AML-193 (cell line): ENCODE data around the gene SWAP70.

ENCODE experiments used
- DNase-seq, 2 experiments: peaks; one replicate each; lab custom pipeline; 2025; lab: John Stamatoyannopoulos, UW

SWAP70 gene

DNA sequence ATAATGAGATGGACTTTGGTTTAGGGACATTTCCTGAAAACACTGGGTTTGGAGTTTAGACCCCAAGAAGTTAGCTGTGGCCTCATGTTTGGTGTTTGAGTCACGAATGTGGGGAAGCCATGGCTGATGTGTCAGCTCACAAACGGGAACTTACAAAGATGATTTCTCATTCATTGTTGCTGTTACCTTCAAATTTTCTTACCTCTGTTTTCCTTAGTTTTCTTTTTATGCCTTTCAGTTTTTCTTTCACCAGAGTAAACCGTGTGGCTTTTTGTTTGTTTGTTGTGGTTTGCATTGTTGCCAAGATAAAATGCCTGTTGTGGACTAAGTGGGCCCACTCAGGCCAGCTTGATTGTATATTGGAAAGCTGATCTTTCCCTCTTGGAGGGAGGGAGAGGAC lies 89.1 kb downstream of the SWAP70 start:
- peak; percentile 29 to 51 for DNase-seq

DNA sequence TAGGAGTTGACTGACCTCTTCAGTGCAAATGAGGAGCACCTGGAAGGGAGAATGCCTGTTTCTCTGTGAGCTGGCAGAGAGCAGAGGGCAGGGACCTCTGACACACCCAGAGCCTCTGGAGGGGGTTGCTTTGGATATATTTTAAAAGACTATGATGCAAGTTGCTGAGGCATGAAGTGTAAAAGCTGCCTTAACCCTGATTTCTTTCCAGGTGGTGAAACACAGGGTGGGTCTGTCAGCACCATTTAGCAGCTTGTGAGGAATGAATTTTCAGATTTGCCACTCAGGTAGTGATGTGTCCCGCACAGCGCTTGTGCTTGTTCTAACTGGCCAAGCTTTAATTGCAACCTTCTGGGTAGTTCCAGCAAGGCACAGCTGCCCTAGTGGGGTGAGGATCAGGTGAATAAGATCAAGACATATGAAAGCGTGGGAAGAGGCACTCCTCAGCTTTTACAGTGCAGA lies 90.2 kb downstream of the SWAP70 start:
- no peak for DNase-seq

DNA sequence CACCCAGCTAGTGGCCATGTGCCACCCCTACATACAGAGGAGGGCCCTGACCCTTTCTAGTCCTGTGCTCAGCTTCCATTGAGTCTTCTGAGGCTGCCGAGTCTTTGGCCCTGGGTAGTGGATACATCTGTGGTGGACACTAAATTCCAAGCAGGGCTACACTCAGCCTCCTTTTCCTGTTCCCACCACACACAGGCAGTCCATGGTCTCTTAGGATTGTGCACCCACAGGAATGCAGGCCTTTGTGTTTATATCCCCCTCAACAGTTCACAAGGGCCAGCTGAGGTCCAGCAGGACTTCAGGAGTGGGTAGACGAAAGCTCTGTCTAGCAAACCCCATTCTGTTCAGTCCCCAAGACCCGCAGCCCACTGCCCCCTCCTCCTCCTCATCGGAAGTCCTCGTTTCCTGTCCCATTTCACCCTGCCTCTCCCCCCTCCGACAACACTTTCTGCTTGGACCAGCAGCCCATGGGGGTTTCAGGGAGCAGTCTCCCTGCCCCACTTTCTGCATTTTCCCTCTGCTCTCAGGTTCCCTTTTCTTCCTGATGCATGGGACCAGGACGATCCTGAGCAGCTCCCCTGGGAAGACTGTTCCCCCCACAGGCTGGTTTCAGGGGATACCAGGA lies 91.8 kb downstream of the SWAP70 start:
- no peak for DNase-seq

DNA sequence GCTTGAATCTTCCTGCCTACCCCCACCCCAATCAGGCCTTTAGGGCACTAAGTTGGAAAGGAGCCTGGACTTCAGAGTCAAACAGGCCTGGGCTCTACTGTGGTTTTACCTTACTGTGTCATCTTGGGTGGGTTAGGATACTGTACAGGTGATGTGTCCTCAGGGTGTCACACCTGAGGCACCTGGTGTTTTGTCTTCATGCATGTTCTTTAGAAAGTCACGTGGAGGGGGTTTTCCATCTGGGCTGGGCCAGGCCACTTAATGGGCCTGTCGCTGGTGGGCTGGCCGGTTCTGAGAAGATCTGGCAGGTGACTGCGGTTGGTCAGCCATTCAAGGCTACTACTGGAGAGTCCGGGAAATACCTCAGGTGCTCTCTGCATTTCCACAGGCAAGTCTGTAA lies 92.6 kb downstream of the SWAP70 start:
- no peak for DNase-seq

DNA sequence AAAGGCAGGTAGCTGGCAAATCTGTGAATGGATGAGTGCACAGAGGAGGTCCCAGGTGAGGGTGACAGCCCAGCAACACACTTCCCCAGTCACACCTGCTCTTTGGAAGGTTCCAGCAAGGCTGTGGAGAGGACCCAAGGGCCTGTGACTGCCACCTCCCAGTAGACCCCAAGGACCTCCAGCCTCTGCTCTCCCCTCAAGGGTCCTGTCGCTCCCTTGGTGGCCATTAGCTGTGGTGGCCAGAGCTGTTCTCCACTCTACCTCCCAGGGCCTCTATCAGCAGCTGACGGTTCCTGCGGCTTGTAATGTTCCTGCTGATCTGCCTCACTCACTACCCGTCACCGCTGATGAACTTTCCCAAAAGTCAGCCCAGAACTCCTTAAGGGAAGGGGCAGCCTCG lies 93.0 kb downstream of the SWAP70 start:
- no peak for DNase-seq

DNA sequence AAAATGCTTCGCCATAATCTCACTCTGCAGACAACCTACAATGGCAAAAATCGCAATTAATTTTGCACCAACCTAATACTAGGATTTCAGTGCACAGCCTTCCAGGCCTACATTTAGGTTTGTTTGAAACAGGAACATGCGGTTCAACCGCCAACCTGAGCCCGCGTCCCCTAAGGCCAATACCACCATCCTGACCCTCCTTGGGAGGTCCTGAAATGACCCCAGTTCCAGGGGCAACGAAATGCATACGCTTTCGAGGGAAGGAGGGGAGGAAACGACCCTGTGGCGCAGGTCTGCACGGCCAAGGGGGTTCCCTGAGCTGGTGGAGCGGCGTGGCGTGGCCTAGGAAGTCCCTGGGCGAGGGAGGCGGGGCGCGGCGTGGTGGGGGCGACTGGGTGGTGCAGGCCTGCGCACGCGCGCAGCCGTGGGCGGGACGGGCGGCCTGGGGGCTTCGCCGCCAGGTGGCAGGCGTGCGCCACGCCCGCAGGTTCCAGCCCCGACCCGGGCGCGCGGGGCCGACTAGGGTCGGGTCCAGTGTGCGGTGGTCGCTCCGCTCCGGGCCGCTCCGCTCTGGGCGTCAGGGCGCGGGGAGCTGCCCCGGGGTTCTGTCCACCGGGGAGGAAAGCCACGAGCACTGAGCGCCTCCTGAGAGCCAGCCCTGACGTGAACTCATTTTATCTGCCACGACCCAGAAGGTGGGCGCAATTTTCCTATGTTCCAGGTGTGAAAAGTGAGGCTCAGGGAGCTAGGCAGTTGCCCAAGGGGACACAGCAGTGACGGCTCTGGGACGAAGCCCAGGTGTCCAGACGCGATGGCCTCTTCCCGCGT lies 94.1 kb downstream of the SWAP70 start:
- peak; percentile 76 to 91 for DNase-seq

DNA sequence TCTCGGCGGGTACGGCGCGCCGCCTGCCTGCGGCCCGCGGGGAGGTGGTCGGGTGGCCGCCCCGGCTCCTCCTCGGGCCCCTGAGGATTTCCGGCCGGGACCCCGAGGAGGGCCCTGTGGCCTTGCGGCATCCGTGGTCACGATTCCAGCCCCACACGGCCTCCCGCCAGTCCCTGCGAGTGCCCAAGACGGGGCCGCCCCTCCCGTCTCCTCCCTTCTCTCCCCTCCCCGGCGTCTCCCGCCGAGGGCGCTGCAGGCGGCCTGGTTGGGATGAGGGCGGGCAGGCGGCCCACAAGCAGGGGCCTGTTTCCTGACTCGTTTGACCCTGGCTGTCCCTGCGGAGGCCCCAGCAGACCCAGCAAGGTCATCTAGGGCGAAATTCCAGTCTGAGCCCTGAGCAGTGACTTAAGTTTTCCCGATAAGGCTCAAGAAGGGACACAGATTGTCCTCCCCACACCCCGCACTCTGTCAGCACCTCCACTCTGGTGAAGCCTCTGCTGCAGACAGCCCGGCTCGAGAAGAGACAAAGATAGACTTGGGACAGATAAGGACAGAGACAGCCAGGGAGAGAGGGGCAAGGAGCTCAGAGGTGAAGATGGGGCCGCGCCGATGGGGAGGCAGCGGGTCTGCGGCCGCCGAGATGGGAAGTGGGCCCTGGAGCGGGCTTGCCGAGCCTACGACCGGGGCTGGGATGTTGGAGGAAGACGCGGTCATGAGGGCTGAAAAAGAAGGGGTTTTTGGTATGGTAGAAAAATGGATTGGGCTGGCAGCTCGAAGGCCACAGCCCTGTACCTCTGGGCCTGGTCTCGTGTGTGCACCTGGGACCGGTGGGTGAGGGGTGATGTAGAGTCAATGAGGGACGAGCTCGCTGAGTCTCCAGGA lies 95.0 kb downstream of the SWAP70 start:
- peak; percentile 36 to 39 for DNase-seq

DNA sequence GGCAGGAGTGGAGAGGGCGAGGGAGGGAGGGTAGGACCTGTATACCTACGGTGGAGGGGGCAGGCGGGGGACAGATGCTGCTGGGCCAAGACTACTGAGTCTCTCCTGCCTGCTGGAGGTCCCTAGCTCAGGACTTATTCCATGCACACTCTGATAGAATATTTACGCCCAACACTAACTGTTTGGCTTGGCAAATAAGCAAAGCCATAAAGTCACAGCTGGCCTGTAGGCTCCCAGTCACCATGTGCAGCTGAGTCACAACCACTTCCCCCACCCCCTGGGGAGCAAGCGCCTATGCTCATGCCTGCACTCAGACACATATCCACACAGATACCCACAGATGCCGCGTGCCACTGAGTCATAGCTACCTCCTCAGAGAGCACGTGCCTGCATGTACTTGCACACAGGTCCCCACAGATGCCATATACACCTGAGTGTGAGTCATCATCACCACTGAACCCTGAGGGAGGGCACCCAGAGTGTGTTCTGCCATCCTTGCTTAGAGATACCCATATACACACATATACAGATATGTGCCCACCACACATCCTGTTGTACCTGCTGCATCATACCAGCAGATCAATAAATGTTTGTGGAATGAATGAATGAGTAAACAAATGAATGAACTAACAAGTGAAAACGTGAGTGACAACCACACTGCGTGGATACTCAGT lies 95.8 kb downstream of the SWAP70 start:
- peak; percentile 83 to 86 for DNase-seq

DNA sequence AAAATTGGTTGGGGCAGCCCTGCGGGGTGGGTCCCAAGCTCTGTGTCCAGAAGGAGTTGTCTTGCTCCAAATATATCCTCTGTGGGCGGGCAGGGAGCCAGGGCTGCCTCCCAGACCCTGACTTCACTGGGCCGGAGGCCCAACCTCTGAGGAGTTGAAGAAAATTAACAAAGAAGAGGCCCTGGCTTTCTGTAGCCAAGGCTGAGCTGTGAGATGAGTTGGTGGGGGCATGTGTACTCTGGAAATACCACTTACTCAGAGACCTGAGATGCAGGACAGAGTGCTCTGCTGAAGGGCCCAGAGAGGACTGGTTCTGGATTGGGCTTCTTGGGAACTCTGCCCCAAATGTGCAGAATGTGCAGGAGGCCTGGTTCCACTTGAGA lies 96.3 kb downstream of the SWAP70 start:
- DNase-seq = no peak

DNA sequence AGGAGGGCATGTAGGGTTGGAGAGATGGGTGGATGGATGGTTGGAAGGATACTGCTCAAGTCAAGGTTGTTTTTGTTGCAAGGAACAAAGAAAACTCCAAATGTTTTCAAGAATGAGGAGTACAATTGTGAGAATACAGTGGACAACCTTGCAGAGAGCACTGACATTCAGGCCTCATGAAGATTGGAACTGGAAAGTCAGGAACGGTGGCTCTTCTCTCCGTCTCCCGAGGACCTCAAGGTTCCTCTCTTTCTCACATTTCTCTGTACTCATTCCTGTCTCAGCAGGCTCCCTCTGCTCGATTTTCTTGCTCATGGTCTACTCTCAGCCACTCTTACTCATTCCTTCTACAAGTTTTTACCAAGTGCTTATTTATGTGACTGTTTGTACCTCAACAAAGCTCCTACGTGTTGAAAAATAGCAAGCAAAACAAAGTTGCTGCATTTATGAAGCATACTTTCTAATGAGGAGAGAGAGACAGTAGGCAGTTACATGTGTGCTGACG lies 97.6 kb downstream of the SWAP70 start:
- DNase-seq = no peak

DNA sequence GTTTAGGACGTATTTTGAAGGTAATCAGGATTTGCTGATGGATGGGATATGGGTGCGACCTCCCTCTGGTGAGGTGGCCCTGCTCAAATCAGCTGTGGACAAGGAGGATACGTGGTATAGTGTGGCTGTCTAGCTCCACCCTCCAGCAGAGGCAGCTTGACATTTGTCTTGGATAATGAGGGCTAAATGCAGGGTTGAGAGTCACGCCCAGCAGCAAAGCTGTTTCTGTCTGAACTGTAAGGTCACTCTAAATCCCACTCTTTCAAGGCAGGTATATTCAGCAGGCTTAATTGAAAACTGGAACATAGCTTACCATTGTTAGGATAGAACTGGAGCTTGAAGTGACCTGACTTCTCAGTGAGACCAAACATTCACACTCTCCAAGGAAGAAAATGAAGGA lies 98.7 kb downstream of the SWAP70 start:
- DNase-seq = no peak

DNA sequence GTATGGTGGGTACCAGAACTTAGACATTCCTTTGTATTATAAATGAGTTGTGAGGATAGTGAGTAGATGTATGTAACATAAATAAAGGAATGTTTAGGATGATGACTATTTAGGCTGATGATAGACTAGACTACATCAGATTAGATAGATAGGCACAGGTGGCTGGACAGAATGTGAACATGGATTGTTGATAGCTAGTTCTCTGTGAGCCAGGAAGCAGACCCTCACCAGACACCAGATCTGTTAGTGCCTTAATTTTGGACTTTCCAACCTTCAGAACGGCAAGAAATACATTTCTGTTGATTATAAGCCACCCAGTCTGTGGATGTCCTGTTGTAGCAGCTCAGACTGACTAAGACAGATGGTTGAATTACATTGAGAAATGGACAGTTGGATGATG lies 99.4 kb downstream of the SWAP70 start:
- DNase-seq = no peak

DNA sequence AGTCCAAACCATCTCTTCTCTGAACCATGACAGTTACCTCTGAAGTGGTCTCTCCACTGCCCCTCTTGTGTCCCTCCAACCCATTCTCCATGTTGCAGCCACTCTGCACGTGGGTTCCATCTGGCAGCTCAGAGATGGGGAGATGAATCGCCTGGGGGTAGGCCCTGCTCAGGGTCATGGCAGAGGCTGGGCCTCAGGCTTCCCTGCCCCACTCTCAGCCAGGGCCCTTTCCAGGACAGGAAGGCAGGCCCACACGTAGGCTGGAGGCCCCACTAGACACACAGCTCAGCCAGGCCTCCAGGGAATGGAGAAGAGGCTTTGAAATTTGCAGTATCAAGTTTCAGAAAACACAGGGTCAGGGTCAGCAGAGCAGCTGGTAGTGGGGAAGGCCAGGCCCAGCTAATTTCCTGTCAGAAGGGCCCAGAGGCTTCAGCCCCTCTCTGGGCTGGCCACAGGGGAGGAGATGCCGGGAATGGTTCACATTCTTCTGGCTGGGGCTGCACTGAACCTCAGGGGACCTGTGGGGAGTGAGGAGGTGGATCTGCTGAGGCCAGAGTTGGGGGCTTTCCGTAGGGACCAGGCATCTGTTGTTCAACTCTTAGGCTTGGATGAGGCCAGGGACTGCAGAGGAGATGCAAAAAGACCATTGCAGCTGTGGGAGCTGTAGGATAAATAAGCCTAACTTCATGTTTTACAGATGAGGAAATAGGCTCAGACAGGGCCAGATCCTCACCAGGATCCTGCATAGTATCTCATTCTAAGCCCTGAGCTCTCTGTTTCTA lies 101.6 kb downstream of the SWAP70 start:
- DNase-seq = no peak

DNA sequence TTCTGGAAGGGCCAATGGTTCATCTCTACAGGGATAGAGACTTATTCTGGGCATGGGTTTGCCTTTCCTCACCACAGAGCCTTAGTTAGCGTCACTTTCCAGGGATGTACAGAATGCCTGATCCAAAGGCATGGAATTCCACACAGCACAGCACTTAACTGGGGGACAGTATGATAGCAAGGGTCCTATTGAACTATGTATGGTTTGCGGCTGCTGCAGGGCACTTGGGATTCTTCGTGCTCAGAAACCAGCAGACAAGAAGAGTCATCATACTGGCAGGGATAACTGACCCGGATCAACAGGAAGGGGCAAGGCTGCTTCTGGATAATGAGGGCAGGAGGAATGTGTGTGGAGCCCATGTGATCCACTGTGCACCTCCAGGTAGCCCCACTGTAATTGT lies 105.7 kb downstream of the SWAP70 start:
- DNase-seq = no peak

DNA sequence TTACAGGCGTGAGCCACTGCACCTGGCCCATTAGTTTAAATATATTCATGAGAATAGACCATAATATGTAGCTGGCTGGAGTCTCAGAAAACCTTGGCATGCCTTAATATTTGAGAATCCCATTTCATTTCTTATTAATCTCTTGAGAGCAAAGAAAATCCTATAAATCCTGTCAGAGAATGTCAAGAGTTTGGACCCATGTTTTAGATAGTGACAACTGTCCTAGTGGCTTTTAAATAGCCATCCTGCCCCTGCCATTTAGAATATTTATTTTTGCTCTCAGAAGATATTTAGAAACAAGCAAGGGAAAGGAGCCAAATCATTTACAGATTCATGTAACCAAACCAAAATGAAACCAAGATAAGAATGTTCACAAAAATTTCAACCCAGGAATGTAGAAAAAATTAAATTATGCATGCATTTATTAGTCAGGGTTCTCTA lies 107.2 kb downstream of the SWAP70 start:
- no peak for DNase-seq

DNA sequence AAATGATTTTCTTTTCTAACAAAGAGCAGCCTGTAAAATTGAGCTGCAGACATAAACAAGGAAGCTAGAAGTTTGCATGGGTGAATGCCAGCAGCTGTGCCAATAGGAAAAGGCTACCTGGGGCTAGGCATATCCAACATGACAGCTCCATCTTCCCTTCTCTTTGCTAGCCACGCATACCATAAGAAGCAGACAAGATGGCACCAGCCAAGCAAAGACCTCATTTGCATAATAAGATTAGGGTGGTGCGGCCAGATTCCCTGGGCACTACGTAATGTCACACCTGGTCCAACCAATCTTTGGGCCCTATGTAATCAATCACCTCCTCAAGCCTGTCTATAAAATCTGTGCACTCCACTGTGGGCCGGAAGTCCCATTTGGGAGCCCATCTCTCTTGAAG lies 108.3 kb downstream of the SWAP70 start:
- no peak for DNase-seq

DNA sequence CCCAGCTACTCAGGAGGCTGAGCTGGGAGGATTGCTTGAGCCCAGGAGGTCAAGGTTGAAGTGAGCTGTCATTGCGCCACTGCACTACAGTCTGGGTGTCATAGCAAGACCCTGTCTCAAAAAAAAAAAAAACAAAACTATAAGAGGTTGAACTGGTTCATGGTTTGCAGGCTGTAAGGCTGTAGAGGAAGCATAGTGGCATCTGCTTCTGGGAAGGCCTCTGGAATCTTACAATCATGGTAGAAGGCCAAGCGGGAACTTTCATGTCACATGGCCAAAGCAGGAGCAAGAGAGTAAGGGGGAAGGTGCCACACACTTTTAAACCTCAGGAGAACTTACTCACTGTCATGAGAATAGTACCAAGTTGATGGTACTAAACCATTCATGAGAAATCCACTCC lies 109.6 kb downstream of the SWAP70 start:
- DNase-seq = no peak

DNA sequence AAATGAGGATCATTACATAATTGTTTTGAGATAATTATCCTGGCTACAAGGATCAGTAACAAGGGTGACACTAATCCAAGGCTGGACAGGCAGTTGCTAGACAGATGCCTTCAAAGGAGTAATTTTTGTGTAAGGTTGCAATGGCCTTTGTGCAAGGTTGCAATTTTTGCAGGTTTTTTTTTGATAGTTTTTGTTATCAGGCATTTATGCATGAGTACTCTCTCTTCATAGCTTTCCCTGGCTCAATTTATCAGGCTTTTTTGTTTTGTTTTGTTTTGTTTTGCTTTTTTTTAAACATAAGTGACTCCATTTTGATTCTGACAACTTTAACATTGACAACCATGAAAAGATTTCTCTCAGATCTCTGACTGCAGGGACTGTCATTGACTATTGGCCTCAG lies 110.2 kb downstream of the SWAP70 start:
- DNase-seq = no peak

DNA sequence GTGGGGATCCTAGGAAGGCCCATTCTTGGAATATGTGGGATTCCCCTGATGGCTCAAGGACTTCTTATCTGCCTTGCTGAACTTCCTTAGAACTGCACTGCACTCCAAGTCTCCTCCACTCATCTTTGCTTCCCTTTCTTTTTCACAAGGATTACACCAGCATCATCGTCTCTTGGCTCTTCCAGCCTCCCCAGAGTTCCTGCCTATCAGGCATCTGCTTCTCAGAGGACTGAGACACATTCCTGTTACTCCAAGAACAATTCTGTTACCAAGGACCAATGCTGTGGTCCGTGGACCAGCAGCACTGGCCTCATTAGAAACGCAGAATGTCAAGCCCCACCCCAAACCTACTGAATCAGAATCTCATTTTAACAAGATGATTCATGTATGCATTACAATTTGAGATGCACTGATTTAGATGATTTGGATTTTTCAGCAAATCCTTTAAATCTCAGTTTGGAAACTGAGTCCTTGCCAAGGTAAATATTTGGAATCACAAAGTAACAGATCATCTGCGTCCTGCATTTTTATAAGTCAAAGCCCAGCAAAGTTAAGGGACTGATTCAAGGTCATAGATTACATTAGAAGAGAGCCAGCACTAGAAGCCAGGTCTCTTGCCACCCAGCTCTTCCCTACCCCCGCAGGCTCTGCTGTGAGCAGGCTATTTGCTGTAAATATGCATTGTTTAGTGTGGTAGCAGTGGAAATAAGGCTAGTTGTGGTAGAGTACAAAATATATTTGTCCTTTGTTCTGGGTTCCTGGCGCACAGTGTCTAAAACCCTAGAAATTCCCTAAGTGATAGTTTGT lies 110.9 kb downstream of the SWAP70 start:
- DNase-seq = no peak

DNA sequence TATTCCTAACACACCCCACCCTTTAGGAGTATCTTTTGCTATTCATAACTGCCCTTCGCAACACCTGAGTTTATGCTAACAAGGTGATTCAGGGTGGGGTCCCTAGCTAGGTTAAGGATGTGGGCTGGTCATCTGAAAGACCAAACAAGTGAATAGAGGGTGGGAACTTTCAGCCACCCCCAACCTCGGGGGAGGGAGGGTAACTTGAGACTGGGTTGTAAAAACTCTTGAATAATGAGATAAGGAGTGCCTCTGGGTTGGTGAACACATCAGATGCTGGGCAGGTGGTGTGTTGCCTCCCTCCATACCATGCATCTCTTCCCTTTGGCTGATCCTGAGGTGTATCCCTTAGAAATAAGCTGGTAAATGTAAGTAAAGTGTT lies 111.5 kb downstream of the SWAP70 start:
- DNase-seq = no peak
